NCI-H226 (cell line): ENCODE results near the gene CELSR1.
A peak's percentile ranks its signal among the peaks of the same experiment; 100 is the strongest.

ENCODE experiments used
- DNase-seq: peaks from one replicate; pipeline ENCODE4 v3.0.0-alpha.2; 2015

Gene CELSR1

GRCh38 chr22:46439576-46440465 lies 97.6 kb downstream of the CELSR1 start:
- no peak for DNase-seq

- DNase-seq: no peak
These were observed 98.3 kb downstream of the CELSR1 start for GRCh38 chr22:46439111-46439510.

GRCh38 chr22:46437671-46438440 lies 99.6 kb downstream of the CELSR1 start:
- no peak for DNase-seq

- peak; percentile 41 for DNase-seq
These were observed 100.7 kb downstream of the CELSR1 start for GRCh38 chr22:46436595-46437175.

- no peak for DNase-seq
These were observed 104.1 kb downstream of the CELSR1 start for GRCh38 chr22:46433318-46433717.

GRCh38 chr22:46432164-46433068 lies 105.0 kb downstream of the CELSR1 start:
- no peak for DNase-seq

GRCh38 chr22:46430961-46431838 lies 106.2 kb downstream of the CELSR1 start:
- no peak for DNase-seq

GRCh38 chr22:46429325-46429853 lies 108.0 kb downstream of the CELSR1 start:
- no peak for DNase-seq

- no peak for DNase-seq
These were observed 108.7 kb downstream of the CELSR1 start for GRCh38 chr22:46428602-46429324.

- no peak for DNase-seq
These were observed 109.2 kb downstream of the CELSR1 start for GRCh38 chr22:46428171-46428570.

- no peak for DNase-seq
These were observed 112.4 kb downstream of the CELSR1 start for GRCh38 chr22:46425016-46425415.

GRCh38 chr22:46424496-46424895 lies 112.9 kb downstream of the CELSR1 start:
- no peak for DNase-seq

GRCh38 chr22:46422896-46423295 lies 114.5 kb downstream of the CELSR1 start:
- DNase-seq: no peak

GRCh38 chr22:46421267-46421666 lies 116.2 kb downstream of the CELSR1 start:
- no peak for DNase-seq

- DNase-seq: no peak
These were observed 117.5 kb downstream of the CELSR1 start for GRCh38 chr22:46419754-46420571.

GRCh38 chr22:46418827-46419226 lies 118.6 kb downstream of the CELSR1 start:
- no peak for DNase-seq

- DNase-seq: no peak
These were observed 119.7 kb downstream of the CELSR1 start for GRCh38 chr22:46417769-46418168.

- DNase-seq: no peak
These were observed 120.4 kb downstream of the CELSR1 start for GRCh38 chr22:46416891-46417580.

GRCh38 chr22:46416520-46416871 lies 120.9 kb downstream of the CELSR1 start:
- no peak for DNase-seq
